Kidney epithelial cell (primary cell): ENCODE results near the gene GMPR2. TPM values are rescaled to one million over a fixed set of nuclear protein-coding genes. Genes with fewer than 3 reads are reported as not detected.

ENCODE experiments used
- DNase-seq: peaks from one replicate; pipeline ENCODE4 v3.0.0-alpha.2; 2010; ENCODE audit warnings: low read depth
- H3K27me3 ChIP-seq: 2 replicates; pipeline ENCODE4 v1.6.0; 2011; ENCODE audit warnings: low read length; ENCODE audit not compliant: control insufficient read depth, insufficient read depth
- H3K36me3 ChIP-seq: 2 replicates; pipeline ENCODE4 v1.5.1; 2011; ENCODE audit warnings: low read length; ENCODE audit not compliant: control insufficient read depth, insufficient read depth
- H3K4me3 ChIP-seq: 2 replicates; pipeline ENCODE4 v1.5.1; 2011; ENCODE audit warnings: low read depth, mild to moderate bottlenecking, control low read depth, low read length
- total RNA-seq: library from RNA; depleted of rRNA; stranded (reverse); fragments of >200 nt; gene quantifications from 2 replicates; pipeline ENCODE4 v1.2.3, GENCODE V29; 2015
- TF ChIP-seq, protein P1 (sequence below): IDR thresholded peaks from 2 replicates; pipeline ENCODE4 v1.5.1; 2011; ENCODE audit warnings: mild to moderate bottlenecking, moderate library complexity, low read length, control low read depth, inconsistent platforms; ENCODE audit not compliant: insufficient read depth, poor library complexity, severe bottlenecking

The GMPR2 gene
- total RNA-seq, 1 donor from 2014 or later = 54.7 TPM

- no peak for DNase-seq
- TF ChIP-seq, protein P1, sequence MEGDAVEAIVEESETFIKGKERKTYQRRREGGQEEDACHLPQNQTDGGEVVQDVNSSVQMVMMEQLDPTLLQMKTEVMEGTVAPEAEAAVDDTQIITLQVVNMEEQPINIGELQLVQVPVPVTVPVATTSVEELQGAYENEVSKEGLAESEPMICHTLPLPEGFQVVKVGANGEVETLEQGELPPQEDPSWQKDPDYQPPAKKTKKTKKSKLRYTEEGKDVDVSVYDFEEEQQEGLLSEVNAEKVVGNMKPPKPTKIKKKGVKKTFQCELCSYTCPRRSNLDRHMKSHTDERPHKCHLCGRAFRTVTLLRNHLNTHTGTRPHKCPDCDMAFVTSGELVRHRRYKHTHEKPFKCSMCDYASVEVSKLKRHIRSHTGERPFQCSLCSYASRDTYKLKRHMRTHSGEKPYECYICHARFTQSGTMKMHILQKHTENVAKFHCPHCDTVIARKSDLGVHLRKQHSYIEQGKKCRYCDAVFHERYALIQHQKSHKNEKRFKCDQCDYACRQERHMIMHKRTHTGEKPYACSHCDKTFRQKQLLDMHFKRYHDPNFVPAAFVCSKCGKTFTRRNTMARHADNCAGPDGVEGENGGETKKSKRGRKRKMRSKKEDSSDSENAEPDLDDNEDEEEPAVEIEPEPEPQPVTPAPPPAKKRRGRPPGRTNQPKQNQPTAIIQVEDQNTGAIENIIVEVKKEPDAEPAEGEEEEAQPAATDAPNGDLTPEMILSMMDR = no peak
- Histone ChIP-seq H3K27me3 (no peaks in the 10 kb centered on the region), H3K4me3 (peak overlapping the region; percentile 91), H3K36me3 (peaks cover under 1% of the 10 kb centered on the region)
Observed at GRCh38 chr14:24233538-24233866, 773 bp downstream of the GMPR2 start.

GRCh38 chr14:24234095-24235005 lies 1.6 kb downstream of the GMPR2 start:
- TF ChIP-seq, protein P1 = no peak
- no peak for DNase-seq
- Histone ChIP-seq H3K27me3 (no peaks in the 10 kb centered on the region), H3K4me3 (no peak overlapping the region), H3K36me3 (peaks cover 2% of the 10 kb centered on the region)

- H3K4me3 ChIP-seq = no peak overlapping the region
- no peaks in the 10 kb centered on the region for H3K27me3 ChIP-seq
- TF ChIP-seq, protein P1 = no peak
- H3K36me3 ChIP-seq = peaks cover 12% of the 10 kb centered on the region
- DNase-seq = no peak
Observed at GRCh38 chr14:24235804-24236688, 3.3 kb downstream of the GMPR2 start.

DNA sequence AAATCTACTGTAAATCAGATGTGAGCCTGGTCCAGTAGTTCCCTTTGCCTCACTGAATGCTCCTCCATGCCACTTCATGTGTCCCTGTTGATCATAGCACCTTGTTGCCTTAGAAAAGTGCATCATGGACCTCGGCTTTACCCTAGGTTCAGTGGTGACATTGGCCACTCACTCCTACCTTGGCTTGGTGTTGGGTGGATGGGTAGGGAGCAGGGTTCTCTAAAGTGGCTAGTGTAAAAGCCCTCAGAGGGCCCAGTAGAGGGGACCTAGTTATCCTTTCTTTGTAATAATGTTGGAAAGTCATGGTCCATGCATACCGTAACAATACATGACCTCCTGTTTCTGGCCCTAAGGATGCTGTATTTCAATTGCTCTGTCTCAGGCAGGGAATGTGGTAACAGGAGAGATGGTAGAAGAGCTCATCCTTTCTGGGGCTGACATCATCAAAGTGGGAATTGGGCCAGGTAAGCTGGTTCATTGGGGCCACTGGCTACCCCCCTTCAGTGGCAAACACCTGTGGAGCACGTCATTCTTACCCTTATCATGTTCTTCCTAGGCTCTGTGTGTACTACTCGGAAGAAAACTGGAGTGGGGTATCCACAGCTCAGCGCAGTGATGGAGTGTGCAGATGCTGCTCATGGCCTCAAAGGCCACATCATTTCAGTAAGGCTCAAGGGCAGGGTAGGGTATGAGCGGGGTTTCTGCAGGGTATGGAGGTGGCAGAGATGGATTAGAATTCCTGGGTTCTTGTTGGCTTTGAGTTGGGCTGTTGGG lies 4.1 kb downstream of the GMPR2 start:
- Histone ChIP-seq H3K4me3 (no peak overlapping the region), H3K36me3 (peaks cover 12% of the 10 kb centered on the region), H3K27me3 (no peaks in the 10 kb centered on the region)
- no peak for DNase-seq
- TF ChIP-seq, protein P1 = no peak

- Histone ChIP-seq H3K27me3 (no peaks in the 10 kb centered on the region), H3K4me3 (no peak overlapping the region), H3K36me3 (peaks cover 12% of the 10 kb centered on the region)
- TF ChIP-seq, protein P1 = no peak
- DNase-seq = no peak
Observed at GRCh38 chr14:24237463-24237955, 4.8 kb downstream of the GMPR2 start.
